WERI-Rb-1 (cell line): ENCODE data around the gene CEP55.
A peak's percentile ranks its signal among the peaks of the same experiment; 100 is the strongest.

Source experiments
- DNase-seq: peaks from one replicate; pipeline ENCODE4 v3.0.0-alpha.2; 2020
- H3K27ac ChIP-seq: fragments of 250-450 bp; sonication (Bioruptor Pico); 2 replicates; pipeline ENCODE4 v1.5.1; 2020; ENCODE audit warnings: mild to moderate bottlenecking, moderate library complexity
- H3K27me3 ChIP-seq: fragments of 250-450 bp; sonication (Bioruptor Pico); 2 replicates; pipeline ENCODE4 v1.5.1; 2021; ENCODE audit warnings: mild to moderate bottlenecking, low read depth, moderate library complexity; ENCODE audit not compliant: insufficient read depth, severe bottlenecking
- H3K36me3 ChIP-seq: fragments of 250-450 bp; sonication (Bioruptor Pico); 2 replicates; pipeline ENCODE4 v1.5.1; 2020; ENCODE audit warnings: mild to moderate bottlenecking, moderate library complexity
- H3K4me3 ChIP-seq: 2 replicates; pipeline ENCODE4 v1.5.1; 2011; ENCODE audit warnings: low read depth, mild to moderate bottlenecking, control low read depth, low read length
- H3K9me3 ChIP-seq: fragments of 250-450 bp; sonication (Bioruptor Pico); 2 replicates; pipeline ENCODE4 v1.5.1; 2021; ENCODE audit warnings: mild to moderate bottlenecking, moderate library complexity; ENCODE audit not compliant: severe bottlenecking
- CTCF ChIP-seq: IDR thresholded peaks from 2 replicates; pipeline ENCODE4 v1.5.1; 2011; ENCODE audit warnings: low read depth, mild to moderate bottlenecking, control low read depth, inconsistent platforms, low read length

The CEP55 gene

GRCh38 chr10:93553482-93554315 is 57.3 kb downstream of the CEP55 start:
- TF ChIP-seq CTCF = no peak

GRCh38 chr10:93554316-93554663 is 57.9 kb downstream of the CEP55 start:
- Histone ChIP-seq H3K27me3 (no peaks in the 10 kb centered on the region), H3K4me3 (no peak overlapping the region), H3K36me3 (no peaks in the 10 kb centered on the region), H3K27ac (no peak overlapping the region), H3K9me3 (no peaks in the 10 kb centered on the region)
- DNase-seq = no peak
- no peak for TF ChIP-seq CTCF

More at GRCh38 chr10:93553482-93554315, 57.3 kb downstream of the CEP55 start:
- no peaks in the 10 kb centered on the region for H3K27me3 ChIP-seq
- H3K9me3 ChIP-seq = no peaks in the 10 kb centered on the region
- H3K4me3 ChIP-seq = no peak overlapping the region
- DNase-seq = no peak
- H3K27ac ChIP-seq = no peak overlapping the region
- no peaks in the 10 kb centered on the region for H3K36me3 ChIP-seq

- peak; percentile 95 for TF ChIP-seq CTCF
- DNase-seq = peak; percentile 92
- H3K27me3 ChIP-seq = no peaks in the 10 kb centered on the region
- no peaks in the 10 kb centered on the region for H3K9me3 ChIP-seq
- H3K27ac ChIP-seq = peak overlapping the region; percentile 45
- H3K36me3 ChIP-seq = no peaks in the 10 kb centered on the region
- no peak overlapping the region for H3K4me3 ChIP-seq
These were observed 58.5 kb downstream of the CEP55 start for GRCh38 chr10:93554760-93555432.

- no peaks in the 10 kb centered on the region for H3K9me3 ChIP-seq
- no peak overlapping the region for H3K4me3 ChIP-seq
- DNase-seq = no peak
- H3K27me3 ChIP-seq = no peaks in the 10 kb centered on the region
- TF ChIP-seq CTCF = no peak
- H3K36me3 ChIP-seq = no peaks in the 10 kb centered on the region
- H3K27ac ChIP-seq = no peak overlapping the region
These were observed 63.1 kb downstream of the CEP55 start for GRCh38 chr10:93559490-93559889.

- no peak overlapping the region for H3K27ac ChIP-seq
- no peak overlapping the region for H3K4me3 ChIP-seq
- H3K27me3 ChIP-seq = no peaks in the 10 kb centered on the region
- no peak for DNase-seq
- no peak for TF ChIP-seq CTCF
- H3K9me3 ChIP-seq = no peaks in the 10 kb centered on the region
- H3K36me3 ChIP-seq = no peaks in the 10 kb centered on the region
These were observed 64.1 kb downstream of the CEP55 start for GRCh38 chr10:93560541-93560940.
